ENCODE results near the gene CTNNBL1.

The CTNNBL1 gene

GRCh38 chr20:37915800-37916570, 222.2 kb downstream of the CTNNBL1 start:
- DNase-seq (ENCODE audit: low read depth): no peak

GRCh38 chr20:37917461-37917860, 223.6 kb downstream of the CTNNBL1 start:
- no peak for DNase-seq (ENCODE audit: low read depth)

- no peak for DNase-seq (ENCODE audit: low read depth)
These were observed 224.2 kb downstream of the CTNNBL1 start for GRCh38 chr20:37918035-37918434.

- no peak for DNase-seq (ENCODE audit: low read depth)
These were observed 225.7 kb downstream of the CTNNBL1 start for GRCh38 chr20:37919389-37920040.

GRCh38 chr20:37920270-37920669, 226.4 kb downstream of the CTNNBL1 start:
- DNase-seq (ENCODE audit: low read depth): no peak

- no peak for DNase-seq (ENCODE audit: low read depth)
These were observed 227.0 kb downstream of the CTNNBL1 start for GRCh38 chr20:37920679-37921322.

- DNase-seq (ENCODE audit: low read depth): no peak
These were observed 227.6 kb downstream of the CTNNBL1 start for GRCh38 chr20:37921341-37921929.

Measured in stimulated activated CD8-positive, alpha-beta memory T cell treated with anti-CD3 and anti-CD28 coated beads, Interleukin-12 subunit alpha, Interleukin-12 subunit beta, amount 100 ng/mL, for 4 hours (primary cell).